ENCODE results near the gene TTLL8. TPM values are rescaled to one million over a fixed set of nuclear protein-coding genes. Genes with fewer than 3 reads are reported as not detected.

TTLL8 gene
- total RNA-seq, 1 experiment from 2014 or later = not detected

- Histone ChIP-seq H2BK120ac (ENCODE audit: low read depth, low read length, poor library complexity, severe bottlenecking) (no peak overlapping the region), H4K5ac (ENCODE audit: insufficient read length, low read depth, low read length) (no peak overlapping the region), H3K9me3 (ENCODE audit: control insufficient read depth, low read depth, low read length) (no peaks in the 10 kb centered on the region), H3K56ac (ENCODE audit: insufficient read length, low read depth, low read length) (no peak overlapping the region), H3K27me3 (ENCODE audit: insufficient read depth, low read length) (0 out of 2 replicates have a peak, but pooled peaks cover under 1% of the 10 kb centered on the region), H3K23ac (ENCODE audit: insufficient read length, low read depth, low read length) (no peak overlapping the region), H2BK5ac (ENCODE audit: insufficient read length, low read length) (no peak overlapping the region), H3K4me2 (ENCODE audit: insufficient read depth, insufficient read length, low read length) (no peak overlapping the region), H4K91ac (ENCODE audit: insufficient read length, low read depth, low read length) (no peak overlapping the region), H3K18ac (ENCODE audit: insufficient read length, low read depth, low read length) (no peak overlapping the region), H3K79me2 (ENCODE audit: insufficient read depth, low read length) (no peaks in the 10 kb centered on the region), H3T11ph (ENCODE audit: low read length) (no peak overlapping the region), H3K23me2 (ENCODE audit: insufficient read length, low read depth, low read length, poor library complexity, severe bottlenecking) (no peaks in the 10 kb centered on the region), H2AFZ (ENCODE audit: low read length) (no peak overlapping the region), H2BK20ac (ENCODE audit: low read depth, low read length, poor library complexity, severe bottlenecking) (no peak overlapping the region), H3K27ac (ENCODE audit: insufficient read length, low read depth, low read length) (no peak overlapping the region), H4K8ac (replicated peaks; ENCODE audit: insufficient read length, low read depth, low read length) (no peak overlapping the region), H2BK15ac (ENCODE audit: low read depth, low read length) (no peak overlapping the region), H3K79me1 (ENCODE audit: insufficient read depth, low read depth, low read length, poor library complexity, severe bottlenecking) (no peaks in the 10 kb centered on the region), H3K9ac (ENCODE audit: extremely low read depth, insufficient read length, low read length) (no peak overlapping the region), H4K20me1 (ENCODE audit: control insufficient read depth, insufficient read depth, insufficient read length) (no peaks in the 10 kb centered on the region), H3K14ac (ENCODE audit: insufficient read depth, low read length) (no peak overlapping the region), H3K4ac (ENCODE audit: low read depth, low read length) (no peak overlapping the region), H3K4me1 (ENCODE audit: insufficient read depth, low read length) (no peaks in the 10 kb centered on the region), H2BK12ac (ENCODE audit: insufficient read length, low read depth, low read length) (no peak overlapping the region), H2AK5ac (ENCODE audit: insufficient read length, low read length) (no peak overlapping the region)
- no CpG with 5 or more reads among the region's 27 CpGs for WGBS (ENCODE audit: extremely low coverage, insufficient read length, low lambda C conversion rate)
- peak overlapping the region in 1 of 2 experiments; percentile 23; a peak in 1 of 5 replicates for H3K4me3 Mint-ChIP-seq
- peaks cover 23% of the 10 kb centered on the region for H3K27me3 Mint-ChIP-seq (ENCODE audit: low read depth)
- H3K36me3 Mint-ChIP-seq (ENCODE audit: insufficient read depth in 1 of 3, low read depth in 3 of 3) = no peaks in the 10 kb centered on the region
- TF ChIP-seq CTCF (conservative IDR thresholded peaks at IDR 0.05) = no peak
- no peak for DNase-seq
- H3K9me3 Mint-ChIP-seq = no peaks in the 10 kb centered on the region
- H3K4me1 Mint-ChIP-seq = peaks cover 19 to 24% of the 10 kb centered on the region in 2 experiments
- H3K27ac Mint-ChIP-seq = no peak overlapping the region; a peak in 2 of 7 replicates
These were observed 23.5 kb upstream of the TTLL8 start for GRCh38 chr22:50081426-50082196.
